Measurements from ENCODE around the gene CNDP2. TPM values are rescaled to one million over a fixed set of nuclear protein-coding genes. Genes with fewer than 3 reads are reported as not detected.

The CNDP2 gene
- total RNA-seq (10 to 100 TPM; 74.0 to 99.2 TPM), polyA plus RNA-seq (10 to 100 TPM; 26.7 to 74.5 TPM)
- long read RNA-seq, donor 1, full-length matches to known transcripts = 163 of 298 reads
- long read RNA-seq, donor 1, partial matches to known transcripts = 103 of 298 reads
- long read RNA-seq, donor 1, other reads (novel, unspliced or antisense) = 32 of 298 reads
- long read RNA-seq, donor 2, full-length matches to known transcripts = 43 of 76 reads
- long read RNA-seq, donor 2, partial matches to known transcripts = 18 of 76 reads
- long read RNA-seq, donor 2, other reads (novel, unspliced or antisense) = 15 of 76 reads

GRCh38 chr18:74495581-74496507 is at the start of gene CNDP2:
Gene CNDP2, plus strand, starts transcription at chr18:74496363. Its CDS starts 3,611 bp downstream, at chr18:74499974.
- Histone ChIP-seq H3K27me3 (ENCODE audit: control insufficient read depth in 1 of 2, insufficient read depth in 2 of 2, low read length in 1 of 2) (no peaks in the 10 kb centered on the region), H3K9me3 (ENCODE audit: control insufficient read depth, low read length) (no peaks in the 10 kb centered on the region), H3K4me3 (ENCODE audit: low read length in 2 of 2) (peak within 1 kb of the TSS; percentile 47 to 57), H3K4me1 (ENCODE audit: control insufficient read depth in 1 of 2, insufficient read depth in 2 of 2, low read length in 2 of 2) (no peaks in the 10 kb centered on the region), H3K36me3 (ENCODE audit: control insufficient read depth in 1 of 2, insufficient read depth in 2 of 2, low read length in 1 of 2) (no peaks in the 10 kb centered on the region), H3K27ac (ENCODE audit: low read depth in 1 of 2, low read length in 2 of 2) (peak within 1 kb of the TSS in 1 of 2 donors; percentile 32)
- intact Hi-C loops (cut with DNase I) = loop anchor here (1.0 to 10.0 kb wide), 8 partner anchors 51 to 351 kb away; partner anchors contain the start of genes FBXO15 (in 2 of the 2), TIMM21 (in 2 of the 2), CYB5A (in 1 of the 2) and ZNF407 (in 1 of the 2)
- WGBS, 2 donors = 0% methylated on average over 51 to 71 of the region's 71 CpGs
- ATAC-seq (ENCODE audit: low FRiP score) = peak; percentile 99
- DNase-seq = peak; percentile 100

DNA sequence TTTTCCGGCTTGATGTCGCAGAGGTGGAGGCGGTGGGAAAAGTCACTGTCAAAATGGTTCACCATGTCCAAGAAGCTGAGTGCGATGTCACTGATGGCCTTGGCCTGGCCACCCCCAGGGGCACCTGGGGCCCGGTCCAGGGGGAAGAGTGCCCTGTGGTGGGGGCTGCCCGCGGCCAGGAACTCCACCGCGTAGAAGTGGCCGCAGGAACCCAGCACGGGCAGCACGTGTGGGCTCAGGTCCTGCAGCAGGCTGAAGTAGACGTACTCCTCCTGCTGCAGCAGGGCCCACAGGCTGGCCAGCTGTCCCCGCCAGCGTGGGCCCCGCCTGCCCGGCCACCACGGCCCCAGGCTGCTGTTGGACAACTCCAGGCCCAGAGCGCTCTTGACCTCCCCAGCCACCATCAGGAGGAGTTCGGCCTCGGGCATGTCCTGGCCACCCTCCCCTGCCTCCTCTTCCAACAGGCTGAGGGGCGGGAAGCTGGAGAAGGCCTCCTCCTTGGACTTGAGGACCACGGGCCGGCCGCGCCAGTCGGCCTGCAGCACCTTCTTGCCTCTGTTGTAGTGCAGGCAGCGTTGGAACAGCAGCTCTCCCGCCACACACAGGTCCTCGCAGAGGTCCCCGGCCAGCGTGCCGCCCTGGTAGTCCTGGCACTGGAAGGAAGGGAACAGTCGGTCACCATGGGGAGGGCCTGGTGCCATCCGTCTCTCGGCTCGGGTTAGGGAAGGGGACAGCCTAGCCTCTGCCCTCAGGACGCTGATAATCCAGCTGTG is 49.3 kb upstream of the CNDP2 start:
- no peaks in the 10 kb centered on the region for H3K4me1 ChIP-seq (ENCODE audit: control insufficient read depth in 1 of 2, insufficient read depth in 2 of 2, low read length in 2 of 2)
- intact Hi-C loops (cut with DNase I) = no loop called here
- H3K27me3 ChIP-seq (ENCODE audit: control insufficient read depth in 1 of 2, insufficient read depth in 2 of 2, low read length in 1 of 2) = no peaks in the 10 kb centered on the region
- no peak overlapping the region for H3K4me3 ChIP-seq (ENCODE audit: low read length in 2 of 2)
- no peak for DNase-seq
- H3K27ac ChIP-seq (ENCODE audit: low read depth in 1 of 2, low read length in 2 of 2) = no peak overlapping the region
- WGBS, 2 donors = 95 to 97% methylated on average over 36 to 38 of the region's 38 CpGs
- no peaks in the 10 kb centered on the region for H3K9me3 ChIP-seq (ENCODE audit: control insufficient read depth, low read length)
- ATAC-seq (ENCODE audit: low FRiP score) = no peak
- no peaks in the 10 kb centered on the region for H3K36me3 ChIP-seq (ENCODE audit: control insufficient read depth in 1 of 2, insufficient read depth in 2 of 2, low read length in 1 of 2)

- H3K27ac ChIP-seq (ENCODE audit: low read depth in 1 of 2, low read length in 2 of 2) = no peak overlapping the region
- H3K27me3 ChIP-seq (ENCODE audit: control insufficient read depth in 1 of 2, insufficient read depth in 2 of 2, low read length in 1 of 2) = no peaks in the 10 kb centered on the region
- WGBS, 2 donors = 93 to 97% methylated on average over 16 of the region's 16 CpGs
- H3K9me3 ChIP-seq (ENCODE audit: control insufficient read depth, low read length) = no peaks in the 10 kb centered on the region
- no peak for DNase-seq
- H3K36me3 ChIP-seq (ENCODE audit: control insufficient read depth in 1 of 2, insufficient read depth in 2 of 2, low read length in 1 of 2) = no peaks in the 10 kb centered on the region
- no peak overlapping the region for H3K4me3 ChIP-seq (ENCODE audit: low read length in 2 of 2)
- no peak for ATAC-seq (ENCODE audit: low FRiP score)
- H3K4me1 ChIP-seq (ENCODE audit: control insufficient read depth in 1 of 2, insufficient read depth in 2 of 2, low read length in 2 of 2) = no peaks in the 10 kb centered on the region
- intact Hi-C loops (cut with DNase I) = no loop called here
These were observed 48.6 kb upstream of the CNDP2 start for GRCh38 chr18:74447404-74448152.

GRCh38 chr18:74450626-74451025 is 45.5 kb upstream of the CNDP2 start:
- ATAC-seq (ENCODE audit: low FRiP score) (no peak), DNase-seq (no peak)
- Histone ChIP-seq H3K9me3 (ENCODE audit: control insufficient read depth, low read length) (no peaks in the 10 kb centered on the region), H3K36me3 (ENCODE audit: control insufficient read depth in 1 of 2, insufficient read depth in 2 of 2, low read length in 1 of 2) (no peaks in the 10 kb centered on the region), H3K27ac (ENCODE audit: low read depth in 1 of 2, low read length in 2 of 2) (no peak overlapping the region), H3K4me1 (ENCODE audit: control insufficient read depth in 1 of 2, insufficient read depth in 2 of 2, low read length in 2 of 2) (no peaks in the 10 kb centered on the region), H3K27me3 (ENCODE audit: control insufficient read depth in 1 of 2, insufficient read depth in 2 of 2, low read length in 1 of 2) (no peaks in the 10 kb centered on the region), H3K4me3 (ENCODE audit: low read length in 2 of 2) (no peak overlapping the region)
- intact Hi-C loops (cut with DNase I) = no loop called here
- WGBS, 2 donors = 68 to 69% methylated on average over 7 of the region's 7 CpGs

- no peaks in the 10 kb centered on the region for H3K36me3 ChIP-seq (ENCODE audit: control insufficient read depth in 1 of 2, insufficient read depth in 2 of 2, low read length in 1 of 2)
- intact Hi-C loops (cut with DNase I) = no loop called here
- no peaks in the 10 kb centered on the region for H3K27me3 ChIP-seq (ENCODE audit: control insufficient read depth in 1 of 2, insufficient read depth in 2 of 2, low read length in 1 of 2)
- H3K9me3 ChIP-seq (ENCODE audit: control insufficient read depth, low read length) = no peaks in the 10 kb centered on the region
- ATAC-seq (ENCODE audit: low FRiP score) (no peak), DNase-seq (no peak)
- H3K4me1 ChIP-seq (ENCODE audit: control insufficient read depth in 1 of 2, insufficient read depth in 2 of 2, low read length in 2 of 2) = no peaks in the 10 kb centered on the region
- H3K27ac ChIP-seq (ENCODE audit: low read depth in 1 of 2, low read length in 2 of 2) = no peak overlapping the region
- WGBS, 2 donors = 94% methylated on average over 11 of the region's 11 CpGs
- no peak overlapping the region for H3K4me3 ChIP-seq (ENCODE audit: low read length in 2 of 2)
These were observed 45.0 kb upstream of the CNDP2 start for GRCh38 chr18:74451148-74451547.

DNA sequence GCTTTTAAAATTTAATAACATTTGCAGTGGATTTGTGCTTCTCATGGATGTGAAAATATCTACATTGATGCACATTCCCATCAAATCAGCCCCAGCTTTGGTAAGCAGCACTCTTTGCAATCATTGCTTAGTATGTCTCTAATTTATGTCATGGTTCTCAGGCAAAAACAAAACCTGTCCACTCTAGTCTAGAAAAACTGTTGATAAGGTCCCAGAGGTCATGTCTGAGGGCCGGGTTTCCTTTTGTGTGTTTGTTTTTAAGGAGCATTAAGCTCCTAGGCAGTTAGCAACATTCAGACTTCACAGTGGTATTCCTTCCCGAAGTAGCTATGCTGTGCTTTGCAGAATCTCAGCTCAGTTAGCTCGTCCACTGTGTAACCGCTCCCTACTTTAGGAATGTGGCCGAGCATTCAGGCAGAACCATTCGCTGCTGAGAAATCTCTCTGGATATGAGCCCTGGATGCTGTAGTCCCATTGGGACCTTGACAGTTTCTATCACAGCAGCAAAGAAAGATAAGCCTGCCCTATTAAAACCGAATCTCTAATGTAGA is 43.1 kb upstream of the CNDP2 start:
- Histone ChIP-seq H3K4me1 (ENCODE audit: control insufficient read depth in 1 of 2, insufficient read depth in 2 of 2, low read length in 2 of 2) (no peaks in the 10 kb centered on the region), H3K27me3 (ENCODE audit: control insufficient read depth in 1 of 2, insufficient read depth in 2 of 2, low read length in 1 of 2) (no peaks in the 10 kb centered on the region), H3K36me3 (ENCODE audit: control insufficient read depth in 1 of 2, insufficient read depth in 2 of 2, low read length in 1 of 2) (no peaks in the 10 kb centered on the region), H3K4me3 (ENCODE audit: low read length in 2 of 2) (no peak overlapping the region), H3K9me3 (ENCODE audit: control insufficient read depth, low read length) (no peaks in the 10 kb centered on the region), H3K27ac (ENCODE audit: low read depth in 1 of 2, low read length in 2 of 2) (no peak overlapping the region)
- intact Hi-C loops (cut with DNase I) = no loop called here
- ATAC-seq (ENCODE audit: low FRiP score) (no peak), DNase-seq (no peak)
- 79 to 84% methylated on average over 7 of the region's 7 CpGs for WGBS, 2 donors

- intact Hi-C loops (cut with DNase I) = no loop called here
- no peak for DNase-seq
- Histone ChIP-seq H3K27ac (ENCODE audit: low read depth in 1 of 2, low read length in 2 of 2) (no peak overlapping the region), H3K9me3 (ENCODE audit: control insufficient read depth, low read length) (no peaks in the 10 kb centered on the region), H3K4me1 (ENCODE audit: control insufficient read depth in 1 of 2, insufficient read depth in 2 of 2, low read length in 2 of 2) (no peaks in the 10 kb centered on the region), H3K4me3 (ENCODE audit: low read length in 2 of 2) (no peak overlapping the region), H3K36me3 (ENCODE audit: control insufficient read depth in 1 of 2, insufficient read depth in 2 of 2, low read length in 1 of 2) (no peaks in the 10 kb centered on the region), H3K27me3 (ENCODE audit: control insufficient read depth in 1 of 2, insufficient read depth in 2 of 2, low read length in 1 of 2) (no peaks in the 10 kb centered on the region)
- ATAC-seq (ENCODE audit: low FRiP score) = no peak
- 89 to 92% methylated on average over 6 of the region's 6 CpGs for WGBS, 2 donors
These were observed 42.4 kb upstream of the CNDP2 start for GRCh38 chr18:74453642-74454198.
